ENCODE results near the gene ZNF664.
"Not testable (repeated sequence)": the region's sequence is repeated elsewhere in the genome, so short reads cannot be mapped to it uniquely, and the experiment has no call there.

ZNF664 gene

GRCh38 chr12:123941624-123942237, 31.3 kb upstream of the ZNF664 start:
- DNase-seq (ENCODE audit: low read depth, low spot score), result no peak

DNA sequence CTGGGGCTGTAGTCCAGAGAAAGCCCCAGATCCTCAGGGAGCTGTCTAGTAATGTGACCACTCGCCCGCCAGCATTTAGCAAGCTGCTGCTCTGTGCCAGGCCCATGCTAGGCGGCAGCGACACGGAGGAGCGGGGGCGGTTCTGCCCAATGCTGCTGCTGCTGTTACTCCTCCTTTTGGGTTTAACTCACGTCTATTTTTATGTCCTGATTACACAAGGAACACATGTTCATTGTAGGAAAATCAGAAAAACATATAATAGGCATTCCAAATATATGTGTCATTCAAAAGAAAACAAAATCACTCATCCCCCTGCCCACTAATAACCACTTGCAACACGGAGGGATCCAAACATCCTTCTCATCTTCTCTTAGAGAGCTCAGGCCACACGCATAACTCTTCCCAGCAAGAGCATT, 30.8 kb upstream of the ZNF664 start:
- DNase-seq (ENCODE audit: low read depth, low spot score), result no peak

GRCh38 chr12:123942911-123943648, 29.9 kb upstream of the ZNF664 start:
- no peak for DNase-seq (ENCODE audit: low read depth, low spot score)

DNA sequence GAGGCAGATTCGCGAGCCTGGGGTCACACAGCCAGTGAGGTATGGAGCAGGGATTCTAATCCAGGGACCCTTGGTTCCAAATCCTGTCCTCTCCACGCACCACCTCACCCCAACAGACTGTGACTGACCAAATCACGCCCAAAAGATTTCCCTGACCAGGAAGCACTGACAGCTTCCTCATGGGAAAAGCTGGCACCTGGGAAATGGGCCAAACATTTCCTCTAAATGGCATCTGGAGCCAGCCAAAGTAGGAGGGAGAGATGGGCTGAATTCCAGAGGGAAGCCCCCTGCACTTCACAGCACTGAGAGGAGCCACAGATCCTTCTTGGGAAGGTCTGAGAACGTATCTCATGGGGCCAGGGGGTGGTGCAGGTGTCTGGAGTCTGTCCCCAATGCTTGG, 29.2 kb upstream of the ZNF664 start:
- no peak for DNase-seq (ENCODE audit: low read depth, low spot score)

DNA sequence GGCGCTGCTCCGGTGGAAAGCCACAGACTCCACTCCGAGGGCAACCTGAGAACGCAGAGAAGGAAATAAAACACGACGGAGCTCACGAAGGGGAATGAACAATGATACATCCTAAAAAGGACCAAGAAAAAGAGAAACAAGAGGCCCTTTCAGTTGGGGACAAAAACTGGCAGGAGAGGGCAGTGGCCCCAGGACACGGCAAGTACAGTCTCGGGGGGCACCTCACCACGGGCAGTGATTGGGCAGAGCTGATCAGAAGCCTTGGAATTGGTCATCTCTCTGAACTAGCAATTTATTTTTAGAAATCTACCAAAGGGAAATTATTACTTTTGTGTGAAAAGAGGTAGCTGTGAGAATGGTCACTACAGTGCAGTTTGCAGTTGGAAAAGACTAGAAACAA, 28.3 kb upstream of the ZNF664 start:
- DNase-seq (ENCODE audit: low read depth, low spot score), result no peak

- DNase-seq (ENCODE audit: low read depth, low spot score), result no peak
Measured at GRCh38 chr12:123945287-123946151, 27.5 kb upstream of the ZNF664 start.

- no peak for DNase-seq (ENCODE audit: low read depth, low spot score)
Measured at GRCh38 chr12:123946152-123946515, 26.9 kb upstream of the ZNF664 start.

GRCh38 chr12:123946516-123947505, 26.2 kb upstream of the ZNF664 start:
- DNase-seq (ENCODE audit: low read depth, low spot score), result not testable (repeated sequence)

- not testable (repeated sequence) for DNase-seq (ENCODE audit: low read depth, low spot score)
Measured at GRCh38 chr12:123947531-123947930, 25.5 kb upstream of the ZNF664 start.

GRCh38 chr12:123948401-123948795, 24.6 kb upstream of the ZNF664 start:
- no peak for DNase-seq (ENCODE audit: low read depth, low spot score)

GRCh38 chr12:123948796-123949769, 23.9 kb upstream of the ZNF664 start:
- no peak for DNase-seq (ENCODE audit: low read depth, low spot score)

DNA sequence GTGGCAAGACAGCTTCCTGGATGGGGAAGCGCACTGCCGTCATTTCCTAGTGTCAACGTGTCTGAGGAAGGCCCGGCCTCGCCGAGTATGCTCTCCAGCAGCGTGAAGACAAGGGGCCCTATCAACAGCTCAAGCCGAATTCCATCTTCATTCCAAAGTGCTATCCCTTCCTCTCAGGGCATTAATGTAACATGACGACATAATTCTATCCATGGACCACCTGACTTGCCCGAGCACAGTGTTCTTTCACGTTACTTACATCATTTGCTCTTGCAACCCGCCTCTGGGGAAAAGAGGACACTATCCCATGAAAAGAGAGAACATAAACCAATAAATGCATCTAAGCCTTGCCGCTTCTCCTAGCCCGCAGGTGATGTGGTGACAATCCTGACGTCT, 23.2 kb upstream of the ZNF664 start:
- no peak for DNase-seq (ENCODE audit: low read depth, low spot score)

DNA sequence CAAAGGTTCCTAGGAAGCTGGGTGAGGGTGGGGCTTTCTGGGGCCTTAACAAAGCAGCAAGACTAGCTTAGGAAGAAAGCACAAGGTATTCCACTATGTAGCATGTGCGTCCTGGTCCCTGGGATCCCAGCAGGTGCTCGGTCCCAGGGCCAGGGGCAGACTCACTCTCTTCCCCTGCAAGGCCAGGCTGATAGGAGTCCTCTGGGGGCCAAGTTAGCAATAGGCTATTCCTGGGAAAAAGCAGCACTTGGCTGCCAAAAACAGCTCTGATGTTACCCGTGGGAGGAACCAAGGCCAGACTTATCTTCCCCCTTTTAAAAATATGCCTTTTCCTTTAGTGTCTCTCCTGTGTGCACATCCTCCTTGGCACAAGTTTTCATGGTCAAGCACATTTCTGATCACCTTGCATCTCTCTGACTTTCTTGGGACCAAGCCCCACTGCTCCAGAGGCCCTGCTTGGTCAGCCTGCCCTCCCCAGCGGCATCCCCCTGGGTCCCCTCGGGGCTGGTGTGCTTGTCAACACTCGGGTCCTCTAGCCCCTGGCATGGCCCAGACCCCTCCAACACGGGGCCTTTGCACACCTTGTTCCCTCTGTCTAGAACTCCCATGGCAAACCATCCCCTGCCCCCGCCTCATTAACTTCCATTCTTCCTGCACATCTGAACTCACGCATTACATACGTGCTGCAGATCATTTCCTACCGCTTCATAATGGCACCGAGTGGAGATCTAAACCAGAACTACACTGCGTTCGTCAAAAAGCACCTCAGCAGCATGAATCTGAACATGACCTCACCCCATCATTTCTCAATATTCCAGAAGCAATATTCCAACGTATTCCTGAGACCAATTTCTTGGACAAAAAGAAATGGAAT, 22.3 kb upstream of the ZNF664 start:
- DNase-seq (ENCODE audit: low read depth, low spot score), result no peak

DNA sequence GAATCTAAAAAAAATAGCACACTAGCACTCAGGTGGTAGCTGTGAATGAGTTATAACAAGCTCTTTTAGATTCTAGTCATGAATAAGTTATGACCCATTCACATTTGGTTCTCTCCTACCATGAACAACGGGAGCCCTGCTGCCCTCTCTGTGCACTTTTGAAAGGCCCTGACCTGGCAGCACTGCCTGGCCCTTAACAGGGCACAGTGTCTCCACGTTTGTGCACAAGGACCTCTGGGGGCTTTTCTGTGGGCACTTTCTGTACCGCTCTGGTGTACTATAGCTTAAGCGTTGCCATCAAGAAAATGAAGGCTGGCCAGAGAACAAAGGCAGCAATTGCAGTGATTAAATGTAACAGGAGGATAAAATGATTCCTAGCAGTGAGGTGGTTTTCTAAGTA, 21.5 kb upstream of the ZNF664 start:
- no peak for DNase-seq (ENCODE audit: low read depth, low spot score)

- no peak for DNase-seq (ENCODE audit: low read depth, low spot score)
Measured at GRCh38 chr12:123952037-123952436, 21.0 kb upstream of the ZNF664 start.

- DNase-seq (ENCODE audit: low read depth, low spot score), result no peak
Measured at GRCh38 chr12:123954647-123955350, 18.2 kb upstream of the ZNF664 start.

GRCh38 chr12:123956249-123956648, 16.8 kb upstream of the ZNF664 start:
- DNase-seq (ENCODE audit: low read depth, low spot score), result no peak

DNA sequence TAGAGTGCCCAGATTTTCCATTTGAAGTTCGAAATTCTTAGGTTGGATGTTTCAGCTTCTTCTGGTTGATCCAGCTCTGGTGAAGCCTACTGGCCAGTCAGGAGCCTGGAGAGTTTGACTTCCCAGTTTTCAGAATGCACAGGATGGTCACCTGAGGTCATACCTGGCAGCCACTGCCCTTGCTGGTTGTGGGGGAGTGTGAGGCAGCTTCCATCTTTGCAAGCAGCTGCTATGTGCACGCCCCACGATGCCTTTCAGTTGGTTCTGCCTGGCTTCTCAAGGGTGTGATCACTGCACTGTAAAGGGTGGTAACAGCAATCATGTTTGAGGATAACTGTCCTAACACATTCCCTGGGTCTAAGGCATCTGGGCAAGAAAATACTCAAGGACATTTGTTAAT, 15.8 kb upstream of the ZNF664 start:
- DNase-seq (ENCODE audit: low read depth, low spot score), result no peak

- DNase-seq (ENCODE audit: low read depth, low spot score), result no peak
Measured at GRCh38 chr12:123958462-123958861, 14.6 kb upstream of the ZNF664 start.

Measured in activated CD4-positive, CD25-positive, alpha-beta regulatory T cell treated with anti-CD3 and anti-CD28 coated beads, Interleukin-2, amount 50 U/mL, for 16 hours (primary cell).